A549 (cell line): ENCODE measurements around the gene LAMTOR5. TPM values are rescaled to one million over a fixed set of nuclear protein-coding genes. Genes with fewer than 3 reads are reported as not detected.
"Not testable (repeated sequence)": the region's sequence is repeated elsewhere in the genome, so short reads cannot be mapped to it uniquely, and the experiment has no call there.

Source experiments
- ATAC-seq, 2 experiments: fragments of 200-7000 bp in 1 of 2; fragments of >200 bp in 1 of 2; cut with Nextera tagmentation in 1 of 2; cut with Tn5 transposase in 1 of 2; 3 replicates each; pipeline versions ENCODE4 v1.8.0 to v1.9.1; 2018 to 2020; ENCODE audit warnings: mild to moderate bottlenecking in 1 of 2, moderate library complexity in 1 of 2
- CTCF ChIA-PET: fragments of 300-600 bp; sonication (Branson Sonifier 250); formaldehyde crosslinking; extraction: SDS; loops from one replicate; lab custom pipeline; 2021; ENCODE audit warnings: antibody characterized with exemption, inconsistent platforms; lab: Yijun Ruan, JAX
- POLR2A ChIA-PET: fragments of 350-600 bp; formaldehyde crosslinking; extraction: SDS; loops from one replicate; lab custom pipeline; 2021; ENCODE audit warnings: antibody characterized with exemption, inconsistent platforms; lab: Yijun Ruan, JAX
- DNase-seq, 2 experiments: peaks; one replicate each; pipeline versions ENCODE4 v3.0.0 to v3.0.0-alpha.2; 2011 to 2016; ENCODE audit warnings: low read depth in 1 of 2, low spot score in 1 of 2
- FAIRE-seq: peaks from 2 replicates; lab custom pipeline; 2011; peaks lifted over from hg19 to GRCh38; lab: Jason Lieb, UNC
- H3K27ac ChIP-seq, 2 experiments: fragments of >200 bp; sonication (Bioruptor Twin); formaldehyde crosslinking; 3 replicates each; pipeline ENCODE4 v1.5.1; 2016 to 2017
- H3K4me1 ChIP-seq: fragments of >200 bp; sonication (Bioruptor Twin); formaldehyde crosslinking; 3 replicates; pipeline ENCODE4 v1.6.1; 2016
- H3K4me2 ChIP-seq: fragments of >200 bp; sonication (Bioruptor Twin); formaldehyde crosslinking; 3 replicates; pipeline ENCODE4 v1.6.1; 2016
- H3K4me3 ChIP-seq: fragments of >200 bp; sonication (Bioruptor Twin); formaldehyde crosslinking; 3 replicates; pipeline ENCODE4 v1.5.1; 2016
- H3K9me3 ChIP-seq: fragments of >200 bp; sonication (Bioruptor Twin); formaldehyde crosslinking; 3 replicates; pipeline ENCODE4 v1.6.1; 2016
- CEBPB ChIP-seq, 2 experiments: fragments of >200 bp in 1 of 2; sonication (Bioruptor Twin) in 1 of 2; formaldehyde crosslinking in 1 of 2; IDR thresholded peaks; 2 replicates each; pipeline ENCODE4 v1.6.1; 2012 to 2016
- CHD2 ChIP-seq: fragments of 150-350 bp; IDR thresholded peaks from 2 replicates; pipeline ENCODE4 v1.6.1; 2014; ENCODE audit warnings: low read length; ENCODE audit not compliant: partially characterized antibody
- EHMT2 ChIP-seq: fragments of 200-600 bp; sonication (generic); IDR thresholded peaks from 2 replicates; pipeline ENCODE4 v1.6.1; 2016; ENCODE audit warnings: antibody characterized with exemption, low read depth, mild to moderate bottlenecking, moderate library complexity
- EP300 ChIP-seq, 2 experiments: fragments of >200 bp; sonication (Bioruptor Twin); formaldehyde crosslinking; IDR thresholded peaks; 2 replicates in 1 of 2; 3 replicates in 1 of 2; pipeline ENCODE4 v1.6.1; 2016 to 2017
- FOSL2 ChIP-seq, 2 experiments: fragments of 450-650 bp in 1 of 2; fragments of >200 bp in 1 of 2; sonication (Bioruptor Twin) in 1 of 2; formaldehyde crosslinking; IDR thresholded peaks; 2 replicates each; pipeline versions ENCODE4 v1.5.0 to v1.6.1; 2016 to 2020; ENCODE audit warnings: mild to moderate bottlenecking in 1 of 2, moderate library complexity in 1 of 2
- GATA3 ChIP-seq: IDR thresholded peaks from 2 replicates; pipeline ENCODE4 v1.6.1; 2012; ENCODE audit warnings: borderline replicate concordance
- HEYL ChIP-seq: fragments of 250-450 bp; sonication (Bioruptor Pico); IDR thresholded peaks from 2 replicates; pipeline ENCODE4 v1.8.0; 2021; ENCODE audit warnings: mild to moderate bottlenecking, moderate library complexity
- HOXB13 ChIP-seq: fragments of 250-450 bp; sonication (Bioruptor Pico); IDR thresholded peaks from 2 replicates; pipeline ENCODE4 v1.5.0; 2020; ENCODE audit warnings: low read depth, mild to moderate bottlenecking, moderate library complexity
- HOXB5 ChIP-seq: fragments of 250-450 bp; sonication (Bioruptor Pico); IDR thresholded peaks from 2 replicates; pipeline ENCODE4 v1.5.0; 2020; ENCODE audit warnings: mild to moderate bottlenecking, moderate library complexity
- JUN ChIP-seq, 2 experiments: fragments of >200 bp; sonication (Bioruptor Twin); formaldehyde crosslinking; IDR thresholded peaks; 2 replicates in 1 of 2; 3 replicates in 1 of 2; pipeline ENCODE4 v1.6.1; 2016 to 2017
- JUNB ChIP-seq: fragments of >200 bp; sonication (Bioruptor Twin); formaldehyde crosslinking; IDR thresholded peaks from 2 replicates; pipeline ENCODE4 v1.6.1; 2016
- KDM1A ChIP-seq: fragments of 200-600 bp; sonication (generic); IDR thresholded peaks from 2 replicates; pipeline ENCODE4 v1.6.1; 2016; ENCODE audit warnings: low read depth, mild to moderate bottlenecking
- KDM5A ChIP-seq: fragments of 200-600 bp; sonication (generic); IDR thresholded peaks from 2 replicates; pipeline ENCODE4 v1.6.1; 2016; ENCODE audit warnings: antibody characterized with exemption, mild to moderate bottlenecking
- MAFK ChIP-seq: fragments of 450-650 bp; IDR thresholded peaks from 2 replicates; pipeline ENCODE4 v1.6.1; 2014; ENCODE audit not compliant: partially characterized antibody
- POLR2A ChIP-seq: IDR thresholded peaks from 2 replicates; pipeline ENCODE4 v1.6.1; 2012; ENCODE audit warnings: mild to moderate bottlenecking, low read length
- RAD21 ChIP-seq, 2 experiments: fragments of >200 bp in 1 of 2; sonication (Bioruptor Twin) in 1 of 2; formaldehyde crosslinking in 1 of 2; IDR thresholded peaks in 1 of 2; conservative IDR thresholded peaks in 1 of 2; 2 replicates in 1 of 2; 3 replicates in 1 of 2; pipeline ENCODE4 v1.6.1; 2012 to 2018; ENCODE audit warnings: inconsistent platforms in 1 of 2
- RARB ChIP-seq: fragments of 250-450 bp; sonication (Bioruptor Pico); IDR thresholded peaks from 2 replicates; pipeline ENCODE4 v1.8.0; 2021; ENCODE audit warnings: mild to moderate bottlenecking, moderate library complexity
- ZSCAN20 ChIP-seq: fragments of 250-450 bp; sonication (Bioruptor Pico); IDR thresholded peaks from 2 replicates; pipeline ENCODE4 v1.8.0; 2022; ENCODE audit warnings: mild to moderate bottlenecking, moderate library complexity
- WGBS: methylation state at CpG from one replicate; pipeline ENCODE4 v1.1.6; 2017; ENCODE audit errors: missing lambda C conversion rate; 5-methylcytosine and 5-hydroxymethylcytosine counted together
- polyA plus RNA-seq, 4 experiments: library from polyadenylated mRNA; depleted of rRNA in 3 of 4; stranded (reverse); fragments of >200 nt; fragmentation: RNase III in 1 of 4; extraction: RNeasy Plus Mini Kit Qiagen cat#74134 plus additional on column Dnase treatment in 1 of 4; gene quantifications; 2 replicates in 3 of 4; 3 replicates in 1 of 4; pipeline ENCODE4 v1.2.3, GENCODE V29; 2011 to 2017
- TF ChIP-seq, protein P1 (sequence below): fragments of 450-650 bp; IDR thresholded peaks from 2 replicates; pipeline ENCODE4 v1.6.1; 2014; ENCODE audit warnings: antibody characterized with exemption
- TF ChIP-seq, protein P2 (sequence below): IDR thresholded peaks from 2 replicates; pipeline ENCODE4 v1.6.1; 2012; ENCODE audit warnings: low read depth, borderline replicate concordance
- TF ChIP-seq, protein P3 (sequence below): fragments of >200 bp; sonication (Bioruptor Twin); formaldehyde crosslinking; IDR thresholded peaks from 3 replicates; pipeline ENCODE4 v1.6.1; 2016

The LAMTOR5 gene
- polyA plus RNA-seq, 2 of the 4 experiments (the other 2 are of a cell fraction): 254 to 256 TPM

DNA sequence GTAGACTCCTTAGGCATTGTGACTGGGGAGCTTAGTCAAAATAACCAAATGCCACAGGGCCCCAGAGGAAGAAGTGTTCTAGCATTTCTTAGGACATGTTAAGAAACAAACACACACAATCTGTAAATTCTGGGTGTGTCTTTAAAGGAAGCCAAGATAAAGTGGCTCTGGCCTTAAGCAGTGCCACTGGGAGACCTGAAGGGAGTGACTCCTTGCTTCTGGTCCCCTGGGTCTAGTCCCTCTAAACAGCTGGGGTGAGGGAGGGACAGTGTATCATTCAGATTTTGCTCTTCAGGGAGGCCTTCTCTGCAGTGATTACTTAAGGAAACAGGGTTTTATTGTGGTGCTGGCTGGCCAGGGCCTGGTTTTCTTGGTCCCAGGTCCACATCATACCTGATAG lies 34.4 kb upstream of the LAMTOR5 start:
- no peak overlapping the region for H3K4me2 ChIP-seq
- no peaks in the 10 kb centered on the region for H3K4me1 ChIP-seq
- no peak for DNase-seq
- ChIA-PET POLR2A (no interaction called here), CTCF (interaction anchor here (1.0 to 4.2 kb wide), 7 partner anchors 10 to 245 kb away, joined by 3 to 20 read pairs (median 5); no protein-coding TSS in a partner anchor)
- no peak overlapping the region; a peak in 1 of 6 replicates for H3K27ac ChIP-seq
- no peak for ATAC-seq
- no peaks in the 10 kb centered on the region for H3K9me3 ChIP-seq
- TF ChIP-seq JUNB (no peak), RAD21 (conservative IDR thresholded peaks at IDR 0.05 in 1 of 2, IDR thresholded peaks at IDR 0.05 in 1 of 2) (no peak), RARB (no peak), CEBPB (IDR thresholded peaks at IDR 0.05) (no peak), MAFK (no peak), KDM1A (no peak)
- TF ChIP-seq, protein P1, sequence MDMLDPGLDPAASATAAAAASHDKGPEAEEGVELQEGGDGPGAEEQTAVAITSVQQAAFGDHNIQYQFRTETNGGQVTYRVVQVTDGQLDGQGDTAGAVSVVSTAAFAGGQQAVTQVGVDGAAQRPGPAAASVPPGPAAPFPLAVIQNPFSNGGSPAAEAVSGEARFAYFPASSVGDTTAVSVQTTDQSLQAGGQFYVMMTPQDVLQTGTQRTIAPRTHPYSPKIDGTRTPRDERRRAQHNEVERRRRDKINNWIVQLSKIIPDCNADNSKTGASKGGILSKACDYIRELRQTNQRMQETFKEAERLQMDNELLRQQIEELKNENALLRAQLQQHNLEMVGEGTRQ: no peak
- TF ChIP-seq, protein P2, sequence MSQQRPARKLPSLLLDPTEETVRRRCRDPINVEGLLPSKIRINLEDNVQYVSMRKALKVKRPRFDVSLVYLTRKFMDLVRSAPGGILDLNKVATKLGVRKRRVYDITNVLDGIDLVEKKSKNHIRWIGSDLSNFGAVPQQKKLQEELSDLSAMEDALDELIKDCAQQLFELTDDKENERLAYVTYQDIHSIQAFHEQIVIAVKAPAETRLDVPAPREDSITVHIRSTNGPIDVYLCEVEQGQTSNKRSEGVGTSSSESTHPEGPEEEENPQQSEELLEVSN: no peak
- FAIRE-seq: no peak
- H3K4me3 ChIP-seq: no peak overlapping the region

DNA sequence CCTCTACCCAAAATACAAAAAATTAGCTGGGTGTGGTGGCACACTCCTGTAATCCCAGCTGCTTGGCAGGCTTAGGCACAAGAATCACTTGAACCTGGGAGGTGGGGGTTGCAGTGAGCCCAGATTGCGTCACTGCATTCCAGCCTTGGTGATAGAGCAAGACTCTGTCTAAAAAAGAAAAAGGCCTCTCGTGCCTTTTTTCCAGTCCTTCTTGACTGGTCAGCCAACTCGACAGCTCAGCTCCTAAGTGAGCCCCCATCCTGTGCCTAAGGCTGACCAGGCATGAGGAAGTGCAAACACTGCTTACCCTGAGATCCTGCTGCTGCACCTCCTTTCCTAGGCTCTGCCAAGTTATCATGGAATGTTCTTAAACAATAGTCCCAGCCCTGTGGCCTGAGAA lies 33.4 kb upstream of the LAMTOR5 start:
- Histone ChIP-seq H3K9me3 (no peaks in the 10 kb centered on the region), H3K4me2 (no peak overlapping the region), H3K4me1 (no peaks in the 10 kb centered on the region), H3K4me3 (no peak overlapping the region), H3K27ac (no peak overlapping the region; a peak in 2 of 6 replicates)
- 42% methylated on average over 3 of the region's 3 CpGs for WGBS
- CTCF ChIA-PET: interaction anchor here (1.2 to 4.2 kb wide), 7 partner anchors 11 to 244 kb away, joined by 3 to 20 read pairs (median 6); no protein-coding TSS in a partner anchor
- TF ChIP-seq ZSCAN20 (CRISPR knock-in tag) (no peak), CEBPB (IDR thresholded peaks at IDR 0.05) (0 out of 4 replicates have a peak, but pooled peaks of 1 of the 2 experiments have one; percentile 32), HOXB13 (CRISPR knock-in tag) (no peak)
- ATAC-seq (no peak), FAIRE-seq (no peak), DNase-seq (no peak)
- POLR2A ChIA-PET: no interaction called here

DNA sequence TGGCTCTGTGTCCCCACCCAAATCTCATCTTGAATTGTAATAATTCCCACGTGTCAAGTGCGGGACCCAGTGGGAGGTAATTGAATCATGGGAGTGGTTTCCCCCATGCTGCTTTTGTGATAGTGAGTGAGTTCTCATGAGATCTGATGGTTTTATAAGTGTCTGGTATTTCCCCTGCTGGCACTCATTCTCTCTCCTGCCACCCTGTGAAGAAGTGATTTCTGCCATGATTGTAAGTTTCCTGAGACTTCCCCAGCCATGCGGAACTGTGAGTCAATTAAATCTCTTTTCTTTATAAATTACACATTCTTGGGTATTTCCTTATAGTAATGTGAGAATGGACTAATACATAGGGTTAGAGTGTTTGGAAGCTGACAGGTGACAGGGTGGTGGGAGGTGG lies 32.4 kb upstream of the LAMTOR5 start:
- H3K9me3 ChIP-seq, H3K4me3 ChIP-seq, POLR2A ChIA-PET, H3K4me2 ChIP-seq, ATAC-seq, DNase-seq, FAIRE-seq, H3K4me1 ChIP-seq, H3K27ac ChIP-seq: not testable (repeated sequence)
- WGBS: 81% methylated on average over 3 of the region's 3 CpGs
- CTCF ChIA-PET: interaction anchor here (1.5 to 4.2 kb wide), 5 partner anchors 20 to 243 kb away, joined by 5 to 20 read pairs (median 10); no protein-coding TSS in a partner anchor

DNA sequence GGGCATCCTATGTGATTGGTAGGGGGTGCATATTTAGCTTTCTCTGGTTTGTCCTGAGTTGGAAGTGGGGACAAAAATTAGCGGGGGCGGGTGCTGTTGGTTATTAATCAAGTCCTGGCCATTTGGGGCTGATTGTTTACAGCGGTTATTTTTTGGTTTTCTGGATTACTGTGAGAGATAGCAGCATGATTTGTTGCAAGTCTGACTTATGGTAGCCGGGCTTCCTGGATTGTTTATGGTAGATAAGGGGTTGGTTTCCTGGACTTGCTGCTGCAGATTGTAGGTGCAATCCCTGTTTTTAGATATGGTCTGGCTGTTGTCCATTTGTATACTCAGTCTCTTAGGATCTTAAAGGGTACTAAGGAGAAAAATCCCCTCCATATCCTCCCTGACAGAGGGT lies 31.4 kb upstream of the LAMTOR5 start:
- ChIA-PET POLR2A (no interaction called here), CTCF (interaction anchor here (0.7 to 11.4 kb wide), 4 partner anchors 22 to 166 kb away, joined by 3 to 140 read pairs (median 15); no protein-coding TSS in a partner anchor)
- WGBS: 79% methylated on average over 4 of the region's 4 CpGs
- no peak for DNase-seq
- Histone ChIP-seq H3K4me1 (peaks cover 4% of the 10 kb centered on the region), H3K9me3 (no peaks in the 10 kb centered on the region), H3K4me3 (no peak overlapping the region), H3K4me2 (no peak overlapping the region), H3K27ac (no peak overlapping the region)
- no peak for ATAC-seq
- no peak for TF ChIP-seq KDM5A
- no peak for TF ChIP-seq GATA3
- no peak for TF ChIP-seq JUN (IDR thresholded peaks at IDR 0.05)
- no peak for TF ChIP-seq CHD2
- TF ChIP-seq HOXB13 (CRISPR knock-in tag): no peak
- TF ChIP-seq FOSL2 (IDR thresholded peaks at IDR 0.05): no peak
- TF ChIP-seq FOSL2 (CRISPR knock-in tag; IDR thresholded peaks at IDR 0.05): no peak
- TF ChIP-seq HOXB5: no peak
- TF ChIP-seq POLR2A: no peak
- TF ChIP-seq, protein P3, sequence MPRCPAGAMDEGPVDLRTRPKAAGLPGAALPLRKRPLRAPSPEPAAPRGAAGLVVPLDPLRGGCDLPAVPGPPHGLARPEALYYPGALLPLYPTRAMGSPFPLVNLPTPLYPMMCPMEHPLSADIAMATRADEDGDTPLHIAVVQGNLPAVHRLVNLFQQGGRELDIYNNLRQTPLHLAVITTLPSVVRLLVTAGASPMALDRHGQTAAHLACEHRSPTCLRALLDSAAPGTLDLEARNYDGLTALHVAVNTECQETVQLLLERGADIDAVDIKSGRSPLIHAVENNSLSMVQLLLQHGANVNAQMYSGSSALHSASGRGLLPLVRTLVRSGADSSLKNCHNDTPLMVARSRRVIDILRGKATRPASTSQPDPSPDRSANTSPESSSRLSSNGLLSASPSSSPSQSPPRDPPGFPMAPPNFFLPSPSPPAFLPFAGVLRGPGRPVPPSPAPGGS: no peak
- TF ChIP-seq EP300 (IDR thresholded peaks at IDR 0.05): no peak
- no peak for TF ChIP-seq CEBPB (IDR thresholded peaks at IDR 0.05)
- TF ChIP-seq EHMT2: no peak
- TF ChIP-seq HEYL (CRISPR knock-in tag): no peak
- no peak for FAIRE-seq

DNA sequence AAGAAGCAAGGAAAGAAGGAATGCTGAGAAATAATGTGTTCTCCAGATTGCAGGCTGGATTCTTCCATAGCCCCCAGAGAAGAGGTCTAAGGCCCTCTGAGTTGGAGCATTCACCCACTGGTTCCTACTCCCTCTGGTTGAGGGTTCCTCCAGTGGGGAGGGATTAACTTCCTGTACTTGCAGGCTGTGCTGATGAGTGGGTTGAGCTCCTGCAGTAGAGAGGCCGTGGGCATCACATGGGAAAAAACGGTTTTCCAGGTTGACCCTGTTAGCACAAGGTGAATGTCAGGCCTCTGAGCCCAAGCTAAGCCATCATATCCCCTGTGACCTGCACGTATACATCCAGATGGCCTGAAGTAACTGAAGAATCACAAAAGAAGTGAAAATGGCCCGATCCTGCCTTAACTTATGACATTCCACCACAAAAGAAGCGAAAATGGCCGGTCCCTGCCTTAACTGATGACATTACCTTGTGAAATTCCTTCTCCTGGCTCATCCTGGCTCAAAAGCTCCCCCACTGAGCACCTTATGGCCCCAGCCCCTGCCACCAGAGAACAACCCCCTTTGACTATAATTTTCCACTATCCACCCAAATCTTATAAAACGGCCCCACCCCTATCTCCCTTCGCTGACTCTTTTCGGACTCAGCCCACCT lies 30.3 kb upstream of the LAMTOR5 start:
- ATAC-seq, FAIRE-seq, POLR2A ChIA-PET, H3K4me2 ChIP-seq, H3K9me3 ChIP-seq, H3K4me3 ChIP-seq, H3K27ac ChIP-seq, DNase-seq: not testable (repeated sequence)
- WGBS: 49% methylated on average over 8 of the region's 9 CpGs
- CTCF ChIA-PET: interaction anchor here (0.7 to 11.4 kb wide), 6 partner anchors 15 to 237 kb away, joined by 3 to 140 read pairs (median 4); no protein-coding TSS in a partner anchor
- H3K4me1 ChIP-seq: peaks cover 12% of the 10 kb centered on the region
